Keratinocyte (primary cell): Measurements from ENCODE around the gene CBLB. TPM values are rescaled to one million over a fixed set of nuclear protein-coding genes. Genes with fewer than 3 reads are reported as not detected.

Experiments
- DNase-seq: peaks from one replicate; pipeline ENCODE4 v3.0.0-alpha.2; 2011; ENCODE audit warnings: low read depth, missing footprints, low spot score
- FAIRE-seq: peaks from 2 replicates; lab custom pipeline; 2011; peaks lifted over from hg19 to GRCh38; lab: Jason Lieb, UNC
- H2AFZ ChIP-seq: 2 replicates; pipeline ENCODE4 v1.6.0; 2012; ENCODE audit warnings: low read length, control low read depth, inconsistent platforms; ENCODE audit not compliant: control insufficient read depth
- H3K27ac ChIP-seq: 2 replicates; pipeline ENCODE4 v1.5.1; 2011; ENCODE audit warnings: low read length; ENCODE audit not compliant: control insufficient read depth, insufficient read depth
- H3K27me3 ChIP-seq: 3 replicates; pipeline ENCODE4 v1.6.0; 2011; ENCODE audit warnings: low read length; ENCODE audit not compliant: control insufficient read depth, insufficient read depth; ENCODE audit errors: extremely low read depth
- H3K36me3 ChIP-seq, 2 experiments: 2 replicates in 1 of 2; 3 replicates in 1 of 2; pipeline ENCODE4 v1.5.1; 2011; ENCODE audit warnings: low read length in 2 of 2, mild to moderate bottlenecking in 1 of 2; ENCODE audit not compliant: control insufficient read depth in 2 of 2, insufficient read depth in 2 of 2; ENCODE audit errors: extremely low read depth in 1 of 2
- H3K4me1 ChIP-seq: 3 replicates; pipeline ENCODE4 v1.5.1; 2011; ENCODE audit warnings: low read length; ENCODE audit not compliant: control insufficient read depth, insufficient read depth; ENCODE audit errors: extremely low read depth
- H3K4me2 ChIP-seq: 3 replicates; pipeline ENCODE4 v1.6.0; 2011; ENCODE audit warnings: low read depth, low read length; ENCODE audit not compliant: control insufficient read depth, insufficient read depth; ENCODE audit errors: extremely low read depth
- H3K4me3 ChIP-seq, 3 experiments: fragments of 200-600 bp in 1 of 3; sonication (generic) in 1 of 3; 2 replicates in 2 of 3; 3 replicates in 1 of 3; pipeline ENCODE4 v1.5.1; 2011 to 2016; ENCODE audit warnings: low read length in 3 of 3, mild to moderate bottlenecking in 3 of 3, control low read depth in 2 of 3, inconsistent platforms in 1 of 3, low read depth in 1 of 3, mixed read lengths in 1 of 3, mixed run types in 1 of 3, moderate library complexity in 1 of 3; ENCODE audit not compliant: control insufficient read depth in 2 of 3, insufficient read depth in 2 of 3; ENCODE audit errors: extremely low read depth in 1 of 3
- H3K79me2 ChIP-seq: 2 replicates; pipeline ENCODE4 v1.6.0; 2012; ENCODE audit warnings: low read length; ENCODE audit not compliant: control insufficient read depth, insufficient read depth
- H3K9ac ChIP-seq: 3 replicates; pipeline ENCODE4 v1.6.0; 2011; ENCODE audit warnings: low read length; ENCODE audit not compliant: control insufficient read depth, insufficient read depth; ENCODE audit errors: extremely low read depth
- H3K9me1 ChIP-seq: 3 replicates; pipeline ENCODE4 v1.6.0; 2011; ENCODE audit warnings: low read length; ENCODE audit not compliant: control insufficient read depth, insufficient read depth; ENCODE audit errors: extremely low read depth
- H3K9me3 ChIP-seq: 2 replicates; pipeline ENCODE4 v1.5.1; 2012; ENCODE audit warnings: low read depth, low read length; ENCODE audit not compliant: control insufficient read depth
- H4K20me1 ChIP-seq: 3 replicates; pipeline ENCODE4 v1.6.0; 2011; ENCODE audit warnings: low read length; ENCODE audit not compliant: control insufficient read depth, insufficient read depth; ENCODE audit errors: extremely low read depth
- CTCF ChIP-seq, 3 experiments: IDR thresholded peaks in 1 of 3; conservative IDR thresholded peaks in 1 of 3; optimal IDR thresholded peaks in 1 of 3; 2 replicates in 2 of 3; 3 replicates in 1 of 3; pipeline versions ENCODE3 to v1.5.1; 2011; ENCODE audit warnings: low read length in 3 of 3, mild to moderate bottlenecking in 3 of 3, moderate library complexity in 2 of 3, control low read depth in 1 of 3, inconsistent platforms in 1 of 3; ENCODE audit not compliant: insufficient read depth in 2 of 3; ENCODE audit errors: extremely low read depth in 1 of 3
- EZH2 ChIP-seq: IDR thresholded peaks from one replicate; pipeline ENCODE4 v1.6.1; 2012; ENCODE audit warnings: inconsistent platforms, mild to moderate bottlenecking, low read length, moderate library complexity
- dilution Hi-C: fragments of 300-500 bp; cut with MboI; formaldehyde crosslinking; loops from one replicate; pipeline ENCODE4 v1.7.0; 2020; ENCODE audit warnings: low sequenced_read_pairs; ENCODE audit not compliant: extremely low pct_ligation_motif_present
- polyA plus RNA-seq, 5 experiments: library from polyadenylated mRNA; depleted of rRNA in 3 of 5; stranded (reverse) in 3 of 5; stranded (forward) in 1 of 5; unstranded in 1 of 5; fragments of >200 nt; gene quantifications; 1 replicate in 1 of 5; 2 replicates in 3 of 5; 3 replicates in 1 of 5; pipeline versions ENCODE4 v1.2.1 to v1.2.3, GENCODE V29; 2011 to 2012; ENCODE audit warnings: missing spikeins in 2 of 5, low read depth in 1 of 5, low replicate concordance in 1 of 5

CBLB gene
- polyA plus RNA-seq, 1 donor (not counting 4 experiments of a cell fraction or from before 2014, with no cell fraction given), result 13.6 TPM

DNA sequence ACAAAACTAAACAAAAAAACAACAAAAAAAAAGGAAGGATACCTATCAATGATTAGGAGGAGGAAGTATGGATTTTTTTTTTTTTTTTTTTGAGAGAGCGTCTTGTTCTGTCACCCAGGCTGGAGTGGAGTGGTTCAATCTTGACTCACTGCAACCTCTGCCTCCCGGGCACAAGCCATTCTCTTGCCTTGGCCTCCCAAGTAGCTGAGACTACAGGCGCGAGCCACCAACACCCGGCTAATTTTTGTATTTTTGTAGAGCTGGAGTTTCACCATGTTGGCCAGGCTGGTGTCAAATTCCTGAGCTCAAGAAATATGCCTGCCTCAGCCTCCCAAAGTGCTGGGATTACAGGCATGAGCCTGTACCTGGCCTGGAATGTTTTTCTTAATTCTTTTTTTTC lies 195.8 kb downstream of the CBLB start:
- no peaks in the 10 kb centered on the region for H3K4me1 ChIP-seq
- no peaks in the 10 kb centered on the region for H4K20me1 ChIP-seq
- H3K9me3 ChIP-seq, result no peaks in the 10 kb centered on the region
- no peaks in the 10 kb centered on the region for H3K9me1 ChIP-seq
- FAIRE-seq (no peak), DNase-seq (no peak)
- dilution Hi-C loops, result no loop called here
- no peak overlapping the region for H2AFZ ChIP-seq
- TF ChIP-seq EZH2 (no peak), CTCF (optimal IDR thresholded peaks at IDR 0.05 in 1 of 3, IDR thresholded peaks at IDR 0.05 in 1 of 3, conservative IDR thresholded peaks at IDR 0.05 in 1 of 3; ENCODE audit: extremely low read depth in 1 of 3, insufficient read depth in 2 of 3, low read length in 3 of 3) (no peak)
- H3K79me2 ChIP-seq, result no peaks in the 10 kb centered on the region
- no peak overlapping the region for H3K9ac ChIP-seq
- no peaks in the 10 kb centered on the region for H3K27me3 ChIP-seq
- H3K36me3 ChIP-seq, result peaks cover 0 to 7% of the 10 kb centered on the region in 2 experiments
- no peak overlapping the region for H3K4me2 ChIP-seq
- H3K27ac ChIP-seq, result no peak overlapping the region
- H3K4me3 ChIP-seq, result no peak overlapping the region

- no peaks in the 10 kb centered on the region for H3K9me3 ChIP-seq
- no peak for TF ChIP-seq CTCF (optimal IDR thresholded peaks at IDR 0.05 in 1 of 3, IDR thresholded peaks at IDR 0.05 in 1 of 3, conservative IDR thresholded peaks at IDR 0.05 in 1 of 3; ENCODE audit: extremely low read depth in 1 of 3, insufficient read depth in 2 of 3, low read length in 3 of 3)
- dilution Hi-C loops, result no loop called here
- H3K36me3 ChIP-seq, result peaks cover 0 to 4% of the 10 kb centered on the region in 2 experiments
- no peaks in the 10 kb centered on the region for H3K27me3 ChIP-seq
- no peaks in the 10 kb centered on the region for H3K9me1 ChIP-seq
- no peak overlapping the region for H3K9ac ChIP-seq
- DNase-seq (no peak), FAIRE-seq (no peak)
- H3K79me2 ChIP-seq, result no peaks in the 10 kb centered on the region
- H3K4me3 ChIP-seq, result no peak overlapping the region
- H3K4me1 ChIP-seq, result no peaks in the 10 kb centered on the region
- H2AFZ ChIP-seq, result no peak overlapping the region
- H3K27ac ChIP-seq, result no peak overlapping the region
- H4K20me1 ChIP-seq, result no peaks in the 10 kb centered on the region
- no peak overlapping the region for H3K4me2 ChIP-seq
Observed at GRCh38 chr3:105662306-105662705, 206.5 kb downstream of the CBLB start.
